ENCODE data around the gene HOXB5. TPM values are rescaled to one million over a fixed set of nuclear protein-coding genes. Genes with fewer than 3 reads are reported as not detected.

HOXB5 gene
- polyA plus RNA-seq, 1 experiment = not detected

DNA sequence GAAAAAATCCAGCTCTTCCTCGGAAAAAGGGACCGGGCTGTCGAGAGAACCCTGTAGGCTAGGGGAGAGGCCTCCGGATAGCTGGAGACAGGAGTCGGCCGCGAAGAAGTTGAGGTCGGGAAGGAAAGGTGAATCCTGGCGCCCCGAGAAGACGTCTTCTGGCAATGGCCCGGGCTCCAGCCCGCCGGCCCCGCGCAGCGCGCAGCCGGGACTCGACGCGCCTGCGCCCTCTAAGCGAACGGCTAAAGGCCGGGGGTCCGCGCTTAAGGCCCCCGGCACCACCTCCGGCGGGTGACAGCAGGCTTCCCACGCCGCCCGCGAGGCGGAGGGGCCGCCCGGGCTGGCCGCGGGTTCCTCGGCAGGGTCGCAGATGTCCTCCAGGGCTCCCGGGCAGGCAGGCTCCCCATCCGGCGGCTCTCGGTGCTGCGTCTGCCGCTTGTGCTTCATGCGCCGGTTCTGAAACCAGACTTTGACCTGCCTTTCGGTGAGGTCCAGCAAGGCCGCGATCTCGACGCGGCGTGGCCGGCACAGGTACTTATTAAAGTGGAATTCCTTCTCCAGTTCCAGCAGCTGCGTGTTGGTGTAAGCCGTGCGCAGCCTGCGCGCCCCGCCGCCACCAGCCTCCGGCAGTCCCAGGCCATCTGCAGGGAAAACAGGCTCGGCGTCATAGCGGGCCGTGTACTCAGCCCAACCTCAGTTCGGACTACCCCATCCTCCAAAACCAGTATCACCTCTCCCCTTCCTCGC lies 50.3 kb downstream of the HOXB5 start:
- CTCF ChIA-PET = interaction anchor here (0.8 kb wide), 1 partner anchor 51 kb away, joined by 3 read pairs; no protein-coding TSS in a partner anchor
- TF ChIP-seq, protein P1, sequence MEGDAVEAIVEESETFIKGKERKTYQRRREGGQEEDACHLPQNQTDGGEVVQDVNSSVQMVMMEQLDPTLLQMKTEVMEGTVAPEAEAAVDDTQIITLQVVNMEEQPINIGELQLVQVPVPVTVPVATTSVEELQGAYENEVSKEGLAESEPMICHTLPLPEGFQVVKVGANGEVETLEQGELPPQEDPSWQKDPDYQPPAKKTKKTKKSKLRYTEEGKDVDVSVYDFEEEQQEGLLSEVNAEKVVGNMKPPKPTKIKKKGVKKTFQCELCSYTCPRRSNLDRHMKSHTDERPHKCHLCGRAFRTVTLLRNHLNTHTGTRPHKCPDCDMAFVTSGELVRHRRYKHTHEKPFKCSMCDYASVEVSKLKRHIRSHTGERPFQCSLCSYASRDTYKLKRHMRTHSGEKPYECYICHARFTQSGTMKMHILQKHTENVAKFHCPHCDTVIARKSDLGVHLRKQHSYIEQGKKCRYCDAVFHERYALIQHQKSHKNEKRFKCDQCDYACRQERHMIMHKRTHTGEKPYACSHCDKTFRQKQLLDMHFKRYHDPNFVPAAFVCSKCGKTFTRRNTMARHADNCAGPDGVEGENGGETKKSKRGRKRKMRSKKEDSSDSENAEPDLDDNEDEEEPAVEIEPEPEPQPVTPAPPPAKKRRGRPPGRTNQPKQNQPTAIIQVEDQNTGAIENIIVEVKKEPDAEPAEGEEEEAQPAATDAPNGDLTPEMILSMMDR (IDR thresholded peaks at IDR 0.05; ENCODE audit: insufficient read depth, low read depth, low read length) = no peak
- Histone ChIP-seq H3K4me3 (ENCODE audit: low read depth, low read length) (peak overlapping the region; percentile 50), H3K27me3 (ENCODE audit: control insufficient read depth, insufficient read depth, low read length) (peaks cover 13% of the 10 kb centered on the region), H3K36me3 (ENCODE audit: control insufficient read depth, insufficient read depth, low read length) (no peaks in the 10 kb centered on the region)
- DNase-seq (ENCODE audit: low read depth) = no peak
- POLR2A ChIA-PET = no interaction called here

DNA sequence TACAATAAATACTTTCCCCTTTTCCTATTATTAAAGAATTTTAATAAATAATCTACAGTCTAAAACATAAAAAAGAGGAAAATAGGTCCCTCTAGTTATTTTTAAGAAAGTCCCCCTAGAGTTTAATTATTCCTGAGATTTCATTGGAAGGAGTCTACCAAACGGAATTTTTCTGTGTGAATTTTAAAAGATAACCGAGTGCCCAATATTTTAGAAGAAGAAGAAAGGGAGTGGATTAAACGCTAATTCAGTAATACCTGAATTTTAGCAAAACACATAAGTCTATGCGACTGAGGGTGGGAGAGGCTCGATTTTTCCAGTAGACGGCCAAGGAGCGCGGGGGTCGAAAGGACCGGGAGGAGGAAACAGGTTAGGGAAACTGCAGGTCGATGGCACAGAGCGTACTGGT lies 50.9 kb downstream of the HOXB5 start:
- peak overlapping the region; percentile 50 for H3K4me3 ChIP-seq (ENCODE audit: low read depth, low read length)
- peaks cover 13% of the 10 kb centered on the region for H3K27me3 ChIP-seq (ENCODE audit: control insufficient read depth, insufficient read depth, low read length)
- CTCF ChIA-PET = no interaction called here
- DNase-seq (ENCODE audit: low read depth) = no peak
- POLR2A ChIA-PET = no interaction called here
- H3K36me3 ChIP-seq (ENCODE audit: control insufficient read depth, insufficient read depth, low read length) = no peaks in the 10 kb centered on the region
- TF ChIP-seq, protein P1 (IDR thresholded peaks at IDR 0.05; ENCODE audit: insufficient read depth, low read depth, low read length) = no peak

DNA sequence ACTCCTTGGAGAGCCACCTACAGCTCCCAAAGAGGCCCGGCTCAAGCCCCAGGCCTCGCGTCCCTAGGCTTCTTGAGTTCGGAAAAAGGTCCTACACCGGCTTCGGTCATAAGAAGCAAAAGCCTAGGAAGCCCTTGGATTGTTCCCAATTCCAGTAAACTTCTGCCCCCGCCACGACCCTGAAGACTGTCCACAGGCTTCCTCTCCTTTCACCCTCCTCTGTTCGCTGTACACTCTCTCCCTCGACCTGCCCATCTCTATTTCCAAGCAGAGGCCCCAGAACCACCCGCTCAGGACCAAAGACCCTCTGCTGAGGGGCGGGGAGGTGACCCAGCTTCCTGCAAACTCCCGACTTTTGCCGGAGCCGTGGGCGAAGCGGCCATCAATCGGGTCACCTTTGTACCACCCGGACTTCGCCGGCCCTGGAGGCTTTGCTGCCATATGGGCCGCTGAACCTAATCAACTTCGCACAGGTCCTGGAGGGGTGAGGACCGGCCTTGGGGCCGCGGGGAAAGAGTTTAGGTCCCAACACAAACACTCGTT lies 51.4 kb downstream of the HOXB5 start:
- Histone ChIP-seq H3K27me3 (ENCODE audit: control insufficient read depth, insufficient read depth, low read length) (peaks cover 11% of the 10 kb centered on the region), H3K4me3 (ENCODE audit: low read depth, low read length) (peak overlapping the region; percentile 50), H3K36me3 (ENCODE audit: control insufficient read depth, insufficient read depth, low read length) (no peaks in the 10 kb centered on the region)
- no peak for DNase-seq (ENCODE audit: low read depth)
- ChIA-PET CTCF (no interaction called here), POLR2A (no interaction called here)
- TF ChIP-seq, protein P1 (IDR thresholded peaks at IDR 0.05; ENCODE audit: insufficient read depth, low read depth, low read length) = no peak

DNA sequence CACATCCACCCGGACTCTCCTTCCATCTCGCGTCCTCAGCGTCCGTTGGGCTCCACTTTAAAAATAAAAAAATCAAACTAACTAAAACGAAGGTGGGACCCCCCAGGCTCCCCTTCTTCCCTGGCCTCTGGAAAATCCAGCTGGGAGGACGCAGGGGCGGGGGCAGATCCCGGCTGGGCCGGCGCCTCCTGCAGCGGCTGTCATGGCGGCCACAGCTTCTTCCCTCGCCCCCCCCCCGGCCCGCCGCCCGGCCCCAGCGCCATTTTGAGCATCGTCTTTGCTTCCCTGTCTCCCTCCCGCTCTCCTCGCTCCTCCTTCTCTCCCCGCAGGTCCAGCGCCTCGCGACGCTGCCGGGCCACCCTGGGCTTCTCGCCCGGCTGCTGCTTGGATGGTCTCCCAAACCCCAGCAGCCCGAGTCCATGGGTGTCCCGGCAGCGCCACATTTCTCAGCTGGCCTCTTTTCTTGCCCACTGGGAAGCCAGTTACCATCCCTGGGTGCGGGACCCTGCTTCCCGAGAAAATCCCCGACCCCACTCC lies 51.9 kb downstream of the HOXB5 start:
- CTCF ChIA-PET = no interaction called here
- Histone ChIP-seq H3K4me3 (ENCODE audit: low read depth, low read length) (peak overlapping the region; percentile 50), H3K36me3 (ENCODE audit: control insufficient read depth, insufficient read depth, low read length) (no peaks in the 10 kb centered on the region), H3K27me3 (ENCODE audit: control insufficient read depth, insufficient read depth, low read length) (peaks cover 11% of the 10 kb centered on the region)
- DNase-seq (ENCODE audit: low read depth) = no peak
- POLR2A ChIA-PET = no interaction called here
- TF ChIP-seq, protein P1 (IDR thresholded peaks at IDR 0.05; ENCODE audit: insufficient read depth, low read depth, low read length) = no peak

Small RNAs within 50 kb of the gene (small RNA-seq; reads per million reads assigned to genes)
- 1.3 reads per million for gene MIR196A1 (ENCODE audit: insufficient read length, low read depth, low replicate concordance)

Other genes with a start within 250 kb of the HOXB5 start
- gene SKAP1, start 163.6 kb downstream of the HOXB5 start, polyA plus RNA-seq (2011; rRNA removed) = not detected in 2 replicates
- not detected in 2 replicates for gene HOXB1, start 62.8 kb downstream of the HOXB5 start, polyA plus RNA-seq (2011; rRNA removed)
- 1.5 and 1.7 TPM in 2 replicates for gene HOXB2, start 48.7 kb downstream of the HOXB5 start, polyA plus RNA-seq (2011; rRNA removed)
- not detected in 2 replicates for gene HOXB4, start 15.4 kb downstream of the HOXB5 start, polyA plus RNA-seq (2011; rRNA removed)
- gene HOXB3, start 3.5 kb downstream of the HOXB5 start, polyA plus RNA-seq (2011; rRNA removed) = not detected in 2 replicates
- not detected in 2 replicates for gene HOXB6, start 11.2 kb upstream of the HOXB5 start, polyA plus RNA-seq (2011; rRNA removed)
- gene HOXB7, start 17.2 kb upstream of the HOXB5 start, polyA plus RNA-seq (2011; rRNA removed) = not detected in 2 replicates
- not detected in 2 replicates for gene HOXB8, start 21.5 kb upstream of the HOXB5 start, polyA plus RNA-seq (2011; rRNA removed)
- gene HOXB9, start 32.6 kb upstream of the HOXB5 start, polyA plus RNA-seq (2011; rRNA removed) = not detected in 2 replicates
- not detected in 2 replicates for gene PRAC1, start 128.7 kb upstream of the HOXB5 start, polyA plus RNA-seq (2011; rRNA removed)
- 0.63 and 0.98 TPM in 2 replicates for gene PRAC2, start 129.4 kb upstream of the HOXB5 start, polyA plus RNA-seq (2011; rRNA removed)
- gene HOXB13, start 135.0 kb upstream of the HOXB5 start, polyA plus RNA-seq (2011; rRNA removed) = 0.70 and 0.81 TPM in 2 replicates
- 0.02 TPM in 1 of 2 replicates, not detected in the other for gene TTLL6, start 223.4 kb upstream of the HOXB5 start, polyA plus RNA-seq (2011; rRNA removed)
- 108 and 137 TPM in 2 replicates for gene CALCOCO2, start 237.3 kb upstream of the HOXB5 start, polyA plus RNA-seq (2011; rRNA removed)